NCI-H2107 (cell line): Measurements from ENCODE around the gene C9orf72.

Experiments
- DNase-seq: peaks from one replicate; lab custom pipeline; 2025; lab: John Stamatoyannopoulos, UW

C9orf72 gene

DNA sequence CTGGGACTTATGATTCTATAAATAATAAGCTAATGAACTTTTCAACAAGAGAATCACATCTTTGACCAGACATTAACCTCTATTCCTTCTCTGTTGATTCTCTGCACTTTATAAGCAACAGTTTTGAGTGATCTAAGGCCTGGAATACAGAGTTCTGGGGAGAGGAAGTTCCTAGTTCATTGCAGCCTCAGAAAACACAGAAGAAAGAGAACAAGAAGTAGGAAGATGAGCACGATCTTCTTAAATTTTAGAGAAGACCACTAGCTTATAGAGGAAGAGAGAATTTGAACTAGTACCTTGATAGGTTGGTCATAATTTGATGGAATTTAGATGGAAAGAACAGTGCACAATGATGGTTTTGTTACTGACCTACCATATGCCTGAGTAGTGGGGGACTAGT lies 8.5 kb upstream of the C9orf72 start:
- DNase-seq, result no peak

DNA sequence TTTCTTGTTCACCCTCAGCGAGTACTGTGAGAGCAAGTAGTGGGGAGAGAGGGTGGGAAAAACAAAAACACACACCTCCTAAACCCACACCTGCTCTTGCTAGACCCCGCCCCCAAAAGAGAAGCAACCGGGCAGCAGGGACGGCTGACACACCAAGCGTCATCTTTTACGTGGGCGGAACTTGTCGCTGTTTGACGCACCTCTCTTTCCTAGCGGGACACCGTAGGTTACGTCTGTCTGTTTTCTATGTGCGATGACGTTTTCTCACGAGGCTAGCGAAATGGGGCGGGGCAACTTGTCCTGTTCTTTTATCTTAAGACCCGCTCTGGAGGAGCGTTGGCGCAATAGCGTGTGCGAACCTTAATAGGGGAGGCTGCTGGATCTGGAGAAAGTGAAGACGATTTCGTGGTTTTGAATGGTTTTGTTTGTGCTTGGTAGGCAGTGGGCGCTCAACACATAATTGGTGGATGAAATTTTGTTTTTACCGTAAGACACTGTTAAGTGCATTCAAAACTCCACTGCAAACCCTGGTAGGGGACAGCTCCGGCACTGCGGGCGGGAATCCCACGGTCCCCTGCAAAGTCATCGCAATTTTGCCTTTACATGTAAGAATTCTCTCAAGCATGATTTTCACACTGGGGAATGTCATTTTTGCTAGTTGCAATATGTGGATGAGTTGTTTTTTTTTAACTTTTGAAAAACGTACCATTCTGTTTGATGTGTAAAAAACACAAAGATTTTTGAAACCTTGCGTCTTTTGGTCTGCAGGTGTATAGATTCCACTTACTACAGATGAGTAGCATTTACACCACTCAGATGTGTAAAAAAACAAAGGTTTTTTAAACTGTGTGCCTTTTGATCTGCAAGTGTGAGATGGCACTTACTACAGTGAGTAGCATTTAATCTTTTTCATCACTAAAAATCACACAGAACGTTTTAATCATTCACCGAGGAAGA lies 631 bp upstream of the C9orf72 start:
- DNase-seq, result peak; percentile 91

DNA sequence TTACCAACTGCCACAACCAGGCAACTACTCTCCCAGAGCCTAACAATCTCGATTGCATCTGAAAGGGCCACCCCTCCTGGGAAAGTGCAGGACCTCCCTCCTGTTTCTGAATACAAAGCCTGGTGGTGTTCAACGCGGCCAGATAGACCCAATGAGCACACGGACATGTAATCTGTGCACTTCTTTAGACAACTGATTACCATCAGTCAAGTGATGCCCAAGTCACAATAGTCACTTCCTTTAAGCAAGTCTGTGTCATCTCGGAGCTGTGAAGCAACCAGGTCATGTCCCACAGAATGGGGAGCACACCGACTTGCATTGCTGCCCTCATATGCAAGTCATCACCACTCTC lies 739 bp downstream of the C9orf72 start:
- DNase-seq, result no peak

DNA sequence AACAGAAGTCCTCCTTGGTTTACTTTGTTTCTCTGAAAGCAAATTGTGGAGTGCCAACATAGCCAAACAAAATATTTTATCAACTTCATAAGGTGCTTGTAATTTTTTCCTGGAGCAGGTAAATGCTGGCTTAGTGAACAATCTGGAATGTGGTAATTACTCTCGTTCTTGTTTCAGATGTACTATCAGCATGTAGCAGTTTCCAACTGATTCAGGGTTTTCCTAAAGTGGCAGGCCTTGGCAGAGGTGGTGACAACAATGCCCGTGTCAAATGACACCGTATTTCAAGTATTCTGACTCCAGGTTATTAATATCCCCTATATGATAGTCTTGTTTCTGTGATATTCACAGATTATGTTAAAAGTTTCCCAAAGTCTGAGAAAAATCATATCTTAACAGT lies 1.2 kb downstream of the C9orf72 start:
- DNase-seq, result no peak

DNA sequence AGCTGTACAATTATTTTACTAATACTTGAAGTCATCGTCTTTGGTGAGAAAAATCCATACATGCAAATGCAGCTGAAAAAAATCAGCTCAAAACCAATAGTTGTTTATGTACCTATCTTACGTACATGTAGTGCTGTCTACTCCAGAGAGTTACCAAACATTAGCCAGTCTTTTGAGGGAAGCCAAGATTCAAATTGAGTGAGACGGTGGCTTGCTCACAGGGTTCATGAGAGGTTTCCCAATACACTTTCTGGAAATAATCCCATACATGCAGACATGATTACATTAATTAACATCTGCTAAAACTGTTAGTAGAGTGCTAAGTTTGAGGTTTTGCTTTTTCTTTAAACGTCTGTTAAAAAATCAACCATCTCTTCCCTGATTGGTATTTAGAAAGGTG lies 2.3 kb downstream of the C9orf72 start:
- DNase-seq, result no peak

DNA sequence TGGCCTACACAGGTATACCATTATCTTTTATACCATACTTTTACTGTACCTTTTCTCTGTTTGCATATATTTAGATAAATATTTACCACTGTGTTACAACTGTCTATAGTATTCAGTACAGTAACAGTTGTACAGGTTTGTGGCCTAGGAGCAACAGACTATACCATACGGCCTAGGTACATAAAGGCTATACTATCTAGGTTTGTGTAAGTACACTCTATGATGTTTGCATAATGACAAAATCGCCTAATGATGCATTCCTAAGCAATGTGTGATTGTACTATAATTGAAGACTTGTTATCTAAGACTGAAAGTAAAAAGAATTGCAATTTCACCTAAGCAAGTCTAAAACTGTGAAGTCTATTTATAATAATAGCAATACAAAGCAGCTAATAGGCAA lies 3.9 kb downstream of the C9orf72 start:
- DNase-seq, result no peak

DNA sequence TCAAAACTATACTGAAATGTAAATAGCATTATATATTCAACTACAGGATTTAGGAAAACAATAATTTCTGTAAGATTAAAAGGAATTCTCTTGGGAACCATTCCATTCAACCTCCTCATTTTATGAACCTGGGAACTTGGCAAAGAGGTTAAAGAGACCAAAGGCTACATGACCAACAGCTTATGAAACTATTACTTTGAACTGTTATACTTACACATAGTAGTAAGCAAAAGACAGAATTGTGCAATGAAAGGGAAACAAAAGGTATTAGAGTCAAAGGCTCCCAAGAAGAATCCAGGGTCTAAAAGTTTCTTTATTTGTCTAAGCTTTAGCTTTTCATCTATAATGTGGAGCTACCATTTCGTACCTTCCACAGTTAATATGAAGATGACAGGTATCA lies 7.2 kb downstream of the C9orf72 start:
- no peak for DNase-seq

DNA sequence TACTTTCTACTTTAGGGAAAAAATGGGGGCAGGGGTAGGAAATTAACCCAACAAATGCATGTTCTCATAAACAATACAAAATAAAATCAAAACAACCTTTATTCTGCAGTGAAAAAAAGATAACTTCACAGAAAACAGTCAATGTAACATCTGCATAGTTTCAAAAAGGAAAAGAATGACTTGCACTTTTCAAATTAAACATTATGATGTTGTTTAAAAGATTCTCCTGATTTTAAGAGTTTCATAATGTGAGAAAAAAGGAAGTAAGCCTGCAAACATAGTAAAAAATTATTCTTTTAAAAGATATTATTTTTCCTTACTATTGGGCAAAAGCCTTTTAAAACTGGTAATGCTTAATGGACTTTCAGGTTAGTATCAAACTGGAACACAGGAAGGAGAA lies 7.6 kb downstream of the C9orf72 start:
- no peak for DNase-seq

DNA sequence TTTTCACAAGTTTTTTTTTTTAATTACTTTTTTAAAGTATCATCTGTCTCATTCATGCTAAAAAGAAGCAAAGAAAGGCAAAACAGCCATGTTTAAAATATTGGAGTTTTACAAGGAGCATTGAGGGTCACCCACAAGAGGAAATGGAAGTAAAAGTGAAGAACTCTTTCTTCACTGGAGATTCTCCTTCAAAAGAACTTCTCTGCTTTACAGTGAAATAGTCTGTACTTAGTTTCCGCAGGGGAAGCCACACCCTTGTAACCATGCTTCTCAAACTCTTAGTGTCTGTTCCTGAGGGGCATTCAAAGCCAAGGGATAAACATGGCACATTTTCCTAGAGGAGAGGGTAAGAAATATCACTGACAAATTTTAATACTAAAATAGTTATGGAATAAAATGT lies 8.6 kb downstream of the C9orf72 start:
- DNase-seq, result no peak

DNA sequence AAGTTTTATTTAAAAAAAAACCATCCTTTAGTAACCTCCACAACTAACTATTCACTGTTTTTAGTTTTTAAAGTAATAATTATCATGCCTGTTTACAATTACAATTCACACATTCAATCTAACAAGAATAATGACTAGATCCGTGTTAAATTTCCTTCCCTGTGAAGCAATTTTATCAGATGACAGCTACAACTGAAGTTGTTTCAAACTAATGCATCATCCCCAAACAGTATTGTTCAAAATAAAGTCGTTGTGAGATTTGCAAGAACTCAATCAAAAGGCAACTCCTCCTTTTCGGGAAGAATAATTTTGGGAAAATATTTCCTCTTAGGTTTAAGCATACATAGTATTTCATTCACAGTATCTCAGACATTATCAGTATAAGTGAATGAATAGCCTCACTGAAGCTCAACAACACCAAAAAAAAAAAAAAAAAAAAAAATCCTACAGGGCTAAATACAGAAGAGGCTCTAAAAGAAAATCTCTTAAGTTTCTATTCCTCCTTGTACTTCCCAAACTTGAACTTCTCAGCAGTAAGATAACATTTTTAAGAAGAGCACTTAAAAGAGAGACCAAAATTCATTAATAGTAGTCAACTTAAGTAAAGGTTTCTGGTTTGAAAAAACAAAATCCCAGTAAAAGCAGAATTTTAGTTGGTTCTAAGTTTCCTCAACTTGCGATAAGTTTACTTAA lies 9.4 kb downstream of the C9orf72 start:
- DNase-seq, result no peak

DNA sequence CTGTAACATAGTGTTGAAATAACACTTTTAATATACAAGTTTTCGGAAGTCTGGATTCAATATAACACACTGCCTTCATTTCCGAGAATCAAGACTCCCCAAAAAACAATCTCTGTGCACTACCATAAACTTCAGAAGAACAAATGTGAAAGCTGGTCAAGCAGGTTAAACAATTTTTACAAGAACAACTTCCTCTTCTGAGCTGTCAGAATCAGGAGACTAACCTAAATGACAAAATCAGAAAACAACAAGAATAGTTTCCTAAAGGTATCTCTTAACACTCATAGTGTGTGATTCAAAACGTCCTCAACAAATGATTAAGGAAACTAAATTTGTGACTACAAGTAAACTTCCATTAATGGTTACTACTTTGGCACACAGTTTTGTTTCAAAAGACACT lies 11.6 kb downstream of the C9orf72 start:
- DNase-seq, result no peak

DNA sequence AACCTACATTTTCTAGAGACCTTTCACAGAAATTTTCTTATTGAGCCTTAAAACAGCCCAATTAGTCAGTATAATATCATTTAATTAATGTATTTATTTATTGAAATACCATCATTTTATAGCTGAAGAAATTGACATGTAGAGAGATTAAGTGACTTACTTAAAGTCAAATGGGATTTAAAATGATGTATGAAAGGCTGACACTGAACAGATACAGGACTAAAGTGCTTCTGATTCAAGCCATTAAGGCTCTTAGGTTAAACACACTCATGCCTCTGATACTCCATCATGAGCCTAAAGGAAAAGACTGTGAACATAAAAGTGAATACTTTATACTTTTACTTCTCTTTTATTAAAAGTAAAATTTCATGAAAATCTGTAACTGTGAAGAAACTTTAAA lies 12.8 kb downstream of the C9orf72 start:
- DNase-seq, result no peak

DNA sequence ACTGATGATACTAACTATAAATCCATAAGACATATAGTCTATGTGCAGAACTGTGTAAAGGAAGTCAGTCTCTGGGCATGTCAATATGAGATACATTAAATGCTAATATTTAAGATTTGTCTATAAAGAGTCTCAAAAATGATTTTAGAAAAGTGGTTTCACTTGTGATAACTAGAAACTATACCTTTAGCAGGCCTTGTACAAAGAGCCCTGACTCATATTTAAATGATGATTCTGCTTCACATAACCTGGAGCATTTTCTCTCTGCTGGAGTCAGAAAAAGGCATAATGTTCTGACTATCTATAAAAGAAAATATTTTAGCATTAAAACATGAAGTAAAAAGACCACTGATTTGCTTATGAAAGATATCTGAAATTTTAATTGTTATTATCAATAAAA lies 15.0 kb downstream of the C9orf72 start:
- DNase-seq, result no peak

DNA sequence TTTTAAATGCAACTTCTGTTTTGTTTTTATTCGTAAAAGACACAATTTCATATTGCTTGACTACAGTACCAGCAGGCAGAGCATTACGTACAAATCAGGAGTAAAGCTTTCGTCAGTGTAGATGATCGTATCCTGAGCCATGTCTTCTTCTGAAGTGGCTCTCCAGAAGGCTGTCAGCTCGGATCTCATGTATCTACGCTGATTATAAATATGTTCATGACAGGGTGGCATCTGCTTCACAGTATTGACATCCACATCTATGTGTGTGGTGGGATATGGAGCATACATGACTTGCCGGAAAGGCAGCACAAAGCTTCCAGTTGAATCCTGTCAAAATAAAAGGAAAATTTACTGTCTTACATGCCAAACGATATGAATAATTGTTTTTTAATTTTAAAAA lies 16.8 kb downstream of the C9orf72 start:
- no peak for DNase-seq

DNA sequence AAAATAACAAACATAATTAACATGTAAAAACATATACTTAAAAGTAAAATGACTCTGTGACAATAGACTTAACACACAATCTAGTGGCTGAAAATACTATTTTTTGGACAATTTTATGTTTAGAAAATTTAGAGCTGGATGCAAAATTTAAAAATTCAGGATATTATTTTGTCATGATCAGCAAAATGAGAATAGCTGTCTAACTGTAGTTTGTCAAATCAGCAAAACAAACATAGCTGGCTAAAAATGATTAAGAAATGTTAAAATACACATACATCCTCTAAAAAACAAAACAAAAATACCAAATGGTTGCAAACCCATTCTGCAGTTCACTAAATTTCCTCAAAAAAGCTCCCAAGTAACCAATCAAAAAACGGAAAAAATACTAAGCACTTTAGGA lies 18.6 kb downstream of the C9orf72 start:
- no peak for DNase-seq

DNA sequence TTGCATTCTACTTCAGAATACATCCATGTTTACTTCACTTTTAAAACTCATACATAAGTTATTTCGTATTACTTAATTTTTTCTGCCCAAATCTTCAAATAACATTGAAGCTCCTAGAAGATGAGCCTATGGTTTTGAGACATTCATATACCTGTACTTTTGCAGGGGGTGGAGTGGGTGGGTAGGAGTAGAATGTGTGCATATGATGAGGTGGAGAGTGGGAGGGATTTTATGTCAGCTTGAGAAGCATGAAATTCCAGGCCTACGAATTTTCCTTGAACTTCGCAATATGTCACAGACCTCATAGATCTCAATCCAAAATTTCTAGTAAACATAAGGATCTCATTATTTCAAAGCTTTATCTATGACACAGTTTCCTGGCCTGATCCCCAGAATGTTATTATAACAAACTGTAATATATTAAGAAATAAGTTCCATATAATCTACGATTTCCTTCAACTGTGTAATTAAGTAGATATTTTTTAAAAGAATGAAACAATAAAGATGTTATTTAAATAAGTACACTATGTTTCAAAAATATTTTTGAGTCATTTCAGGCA lies 24.0 kb downstream of the C9orf72 start:
- no peak for DNase-seq

DNA sequence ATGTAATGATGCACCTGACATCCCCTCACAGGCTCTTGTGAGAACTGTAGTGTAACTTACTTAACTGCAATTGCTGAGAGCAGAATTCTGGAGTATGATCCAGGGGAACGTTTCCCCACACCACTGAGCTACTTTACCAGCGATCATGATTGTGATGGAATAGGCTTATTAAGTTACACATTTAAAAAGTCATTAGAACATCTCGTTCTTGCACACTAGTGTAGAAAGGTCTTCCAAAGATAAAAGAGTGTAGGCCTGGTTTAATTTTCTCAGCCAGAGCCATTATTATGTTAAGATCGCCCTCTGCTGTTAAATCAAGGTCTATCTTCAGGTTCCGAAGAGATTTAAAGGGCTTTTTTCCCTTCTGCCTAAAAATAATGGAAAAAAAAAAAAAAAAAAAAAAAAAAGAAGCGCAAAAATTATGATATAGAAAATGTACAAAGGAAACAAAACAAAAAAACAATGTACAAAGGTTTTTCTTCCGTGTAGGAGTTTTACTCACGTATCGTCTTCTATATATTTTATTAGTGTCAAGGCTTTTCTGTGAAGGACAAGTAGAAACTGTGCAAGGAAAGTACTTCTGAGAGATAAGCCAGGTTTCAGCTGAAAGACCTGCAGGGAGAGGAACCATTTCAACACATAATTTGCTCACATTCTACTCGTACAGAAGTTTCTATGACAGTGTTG lies 25.1 kb downstream of the C9orf72 start:
- no peak for DNase-seq

DNA sequence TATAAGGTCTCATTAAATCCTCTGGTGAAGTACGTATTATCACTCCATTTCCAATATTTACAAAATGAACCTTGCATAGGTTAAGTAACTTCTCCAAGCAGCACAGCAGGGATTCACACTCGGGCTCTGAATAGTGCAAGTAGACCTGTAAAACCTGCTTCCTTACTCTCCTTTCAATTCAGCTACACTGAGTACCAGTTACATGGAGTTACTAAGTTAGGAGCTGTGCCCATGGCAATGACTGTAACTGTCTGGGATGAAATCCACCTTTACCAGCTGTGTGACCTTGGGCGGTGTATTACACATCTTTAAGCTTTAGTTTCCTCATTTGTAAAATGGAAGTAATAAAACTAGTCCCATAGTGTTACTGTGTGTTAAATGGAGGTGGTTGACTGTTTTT lies 27.8 kb downstream of the C9orf72 start:
- DNase-seq, result no peak

DNA sequence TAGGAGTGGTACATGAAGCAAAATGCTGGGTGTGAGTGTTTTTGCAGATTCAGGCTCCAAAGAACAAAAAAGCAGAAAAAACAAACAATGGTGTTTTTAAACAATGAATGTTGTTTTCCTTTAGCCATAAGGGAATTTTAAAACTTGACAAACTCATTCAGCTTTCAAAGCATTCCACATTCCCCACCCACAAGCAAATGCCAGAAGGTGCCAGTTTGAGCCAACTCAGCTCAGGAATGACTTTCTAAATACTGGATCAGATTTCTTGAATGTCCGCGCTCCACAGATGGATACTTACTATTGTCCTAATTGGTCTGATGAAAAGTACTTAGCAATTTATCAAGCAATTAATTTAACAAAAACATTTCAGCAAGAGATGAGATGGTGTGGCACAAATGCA lies 30.8 kb downstream of the C9orf72 start:
- no peak for DNase-seq

DNA sequence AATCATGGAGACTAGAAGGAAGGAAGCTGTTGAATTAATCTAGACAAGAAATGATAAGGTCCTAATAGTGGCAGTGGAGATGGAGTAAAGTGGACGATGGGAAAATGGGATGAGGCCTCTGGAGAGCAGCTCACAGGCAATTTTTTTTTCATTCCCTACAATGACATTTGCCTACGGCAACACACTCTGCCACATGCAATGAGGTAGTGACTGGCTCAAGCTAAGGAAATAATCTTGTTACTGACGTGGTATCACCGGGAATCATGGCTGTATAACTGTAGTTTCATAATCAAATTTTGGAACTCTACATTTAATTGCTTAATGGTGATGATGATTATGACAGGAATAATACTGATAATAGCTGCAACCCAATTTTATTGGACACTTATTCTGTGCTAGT lies 31.5 kb downstream of the C9orf72 start:
- no peak for DNase-seq

DNA sequence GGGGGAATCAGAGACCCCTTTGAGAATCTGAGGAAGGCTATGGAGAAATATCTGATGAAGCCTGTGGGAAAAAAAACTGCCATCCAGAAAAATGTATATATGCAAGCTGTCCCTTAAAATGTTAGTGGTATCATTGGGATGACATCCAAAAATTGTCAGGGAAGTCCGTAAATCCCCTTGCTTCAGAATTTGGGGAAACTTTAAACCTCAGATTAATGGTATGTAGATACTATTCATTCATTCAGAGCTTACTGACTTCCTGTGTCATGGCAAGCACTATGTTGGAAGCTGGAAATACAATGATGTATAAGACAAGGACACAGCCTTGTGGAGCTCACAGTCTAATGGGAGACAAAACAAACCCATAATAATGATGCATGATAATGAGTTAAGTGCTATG lies 32.8 kb downstream of the C9orf72 start:
- DNase-seq, result no peak
